Transverse colon (tissue), 4 donors: ENCODE measurements around the gene TDRD7. TPM values are rescaled to one million over a fixed set of nuclear protein-coding genes. Genes with fewer than 3 reads are reported as not detected.

Experiments used
- DNase-seq: peaks from one replicate; pipeline ENCODE4 v3.0.0-alpha.2; 2019
- H3K27ac ChIP-seq, 4 donors: fragments of 200-600 bp; sonication (generic); 2 replicates each; pipeline ENCODE4 v1.5.1; 2016 to 2018; ENCODE audit warnings: inconsistent platforms in 4 of 4
- H3K27me3 ChIP-seq: fragments of 200-600 bp; sonication (generic); 2 replicates; pipeline ENCODE4 v1.5.1; 2017; ENCODE audit warnings: inconsistent platforms
- H3K36me3 ChIP-seq, 4 donors: fragments of 200-600 bp; sonication (generic); 2 replicates each; pipeline ENCODE4 v1.5.1; 2017 to 2019; ENCODE audit warnings: inconsistent platforms in 4 of 4
- H3K4me1 ChIP-seq, 4 donors: fragments of 200-600 bp; sonication (generic); 2 replicates each; pipeline ENCODE4 v1.5.1; 2017 to 2020; ENCODE audit warnings: inconsistent platforms in 4 of 4
- H3K4me3 ChIP-seq, 4 donors: fragments of 200-600 bp; sonication (generic); 1 replicate in 1 of 4; 2 replicates in 3 of 4; pipeline versions ENCODE4 v1.5.1 to v1.6.1; 2017 to 2019; ENCODE audit warnings: inconsistent platforms in 4 of 4
- H3K9me3 ChIP-seq, 2 donors: fragments of 200-600 bp; sonication (generic); 2 replicates each; pipeline ENCODE4 v1.5.1; 2017 to 2019; ENCODE audit warnings: inconsistent platforms in 2 of 2
- EP300 ChIP-seq: sonication (generic); formaldehyde crosslinking; IDR thresholded peaks from one replicate; pipeline ENCODE4 v1.6.1; 2017; ENCODE audit warnings: antibody characterized with exemption, low read depth
- POLR2A ChIP-seq: fragments of 450-650 bp; IDR thresholded peaks from one replicate; pipeline ENCODE4 v1.6.1; 2016; ENCODE audit warnings: antibody characterized with exemption, mild to moderate bottlenecking, moderate library complexity
- POLR2AphosphoS5 ChIP-seq, 3 donors: sonication (generic); formaldehyde crosslinking; IDR thresholded peaks; one replicate each; pipeline ENCODE4 v1.6.1; 2016; ENCODE audit warnings: antibody characterized with exemption in 3 of 3
- WGBS, 2 donors: methylation state at CpG; one replicate each; pipeline ENCODE4 v1.1.5; 2018; ENCODE audit warnings: low coverage in 1 of 2; 5-methylcytosine and 5-hydroxymethylcytosine counted together
- in situ Hi-C, 4 donors: fragments of 200-750 bp; cut with MboI; loops; one replicate each; pipeline versions ENCODE4 v1.15.0 to v1.15.1; 2017; ENCODE audit warnings: low sequenced_read_pairs in 3 of 4, low pct_ligation_motif_present in 1 of 4, low pct_unique_long_range_greater_than_20kb in 1 of 4
- intact Hi-C: fragments of 100-400 bp; cut with DNase I; formaldehyde crosslinking; loops from one replicate; pipeline ENCODE4 v1.15.1; 2023; ENCODE audit warnings: low total_unique reads
- total RNA-seq, 4 donors: library from RNA; depleted of rRNA; stranded (reverse); fragments of >200 nt; gene quantifications; one replicate each; pipeline ENCODE4 v1.1.0, GENCODE V29; 2016
- TF ChIP-seq, protein P1 (sequence below), 5 experiments: fragments of 200-600 bp in 3 of 5; fragments of 450-650 bp in 2 of 5; sonication (generic) in 3 of 5; IDR thresholded peaks; 1 replicate in 2 of 5; 2 replicates in 3 of 5; pipeline ENCODE4 v1.5.1; 2016 to 2017; ENCODE audit warnings: antibody characterized with exemption in 5 of 5, inconsistent platforms in 3 of 5, mild to moderate bottlenecking in 2 of 5, moderate library complexity in 1 of 5

The TDRD7 gene
- total RNA-seq, 4 donors from 2014 or later = 15.0 to 47.4 (median 31.4) TPM

GRCh38 chr9:97364769-97365490 lies 47.0 kb upstream of the TDRD7 start:
- peaks cover 0 to 5% (median 0%) of the 10 kb centered on the region in 4 donors for H3K4me1 ChIP-seq
- TF ChIP-seq, protein P1, sequence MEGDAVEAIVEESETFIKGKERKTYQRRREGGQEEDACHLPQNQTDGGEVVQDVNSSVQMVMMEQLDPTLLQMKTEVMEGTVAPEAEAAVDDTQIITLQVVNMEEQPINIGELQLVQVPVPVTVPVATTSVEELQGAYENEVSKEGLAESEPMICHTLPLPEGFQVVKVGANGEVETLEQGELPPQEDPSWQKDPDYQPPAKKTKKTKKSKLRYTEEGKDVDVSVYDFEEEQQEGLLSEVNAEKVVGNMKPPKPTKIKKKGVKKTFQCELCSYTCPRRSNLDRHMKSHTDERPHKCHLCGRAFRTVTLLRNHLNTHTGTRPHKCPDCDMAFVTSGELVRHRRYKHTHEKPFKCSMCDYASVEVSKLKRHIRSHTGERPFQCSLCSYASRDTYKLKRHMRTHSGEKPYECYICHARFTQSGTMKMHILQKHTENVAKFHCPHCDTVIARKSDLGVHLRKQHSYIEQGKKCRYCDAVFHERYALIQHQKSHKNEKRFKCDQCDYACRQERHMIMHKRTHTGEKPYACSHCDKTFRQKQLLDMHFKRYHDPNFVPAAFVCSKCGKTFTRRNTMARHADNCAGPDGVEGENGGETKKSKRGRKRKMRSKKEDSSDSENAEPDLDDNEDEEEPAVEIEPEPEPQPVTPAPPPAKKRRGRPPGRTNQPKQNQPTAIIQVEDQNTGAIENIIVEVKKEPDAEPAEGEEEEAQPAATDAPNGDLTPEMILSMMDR (IDR thresholded peaks at IDR 0.05) = no peak
- no peak for TF ChIP-seq POLR2AphosphoS5 (IDR thresholded peaks at IDR 0.05)
- TF ChIP-seq EP300 = no peak
- no peak for TF ChIP-seq POLR2A
- no peak overlapping the region for H3K4me3 ChIP-seq
- H3K27me3 ChIP-seq = no peaks in the 10 kb centered on the region
- H3K27ac ChIP-seq = no peak overlapping the region
- peaks cover 0 to 6% of the 10 kb centered on the region in 2 donors for H3K9me3 ChIP-seq
- H3K36me3 ChIP-seq = no peaks in the 10 kb centered on the region
- DNase-seq = no peak
- 20 to 60% methylated on average over 1 to 8 of the region's 8 CpGs for WGBS, 2 donors
- in situ Hi-C loops = no loop called here
- intact Hi-C loops = no loop called here

DNA sequence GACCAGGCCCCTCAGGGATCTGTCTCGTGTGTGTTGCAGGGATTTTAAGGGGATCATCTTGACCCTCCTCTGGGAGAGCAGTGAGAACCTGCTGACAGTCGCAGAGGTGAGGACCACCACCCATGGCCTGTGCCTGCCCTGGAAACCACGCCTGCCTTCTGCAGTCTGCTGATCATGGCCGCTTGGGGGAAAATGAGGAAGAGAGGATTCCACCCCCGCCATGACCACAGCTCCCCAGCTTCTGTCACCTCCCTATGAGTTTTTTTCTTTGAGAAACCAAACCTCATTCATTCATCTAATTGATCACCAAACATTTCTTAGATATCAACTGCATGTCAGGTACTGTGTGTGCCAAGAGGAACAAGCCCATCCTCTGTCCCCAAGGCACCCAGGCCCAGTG lies 46.3 kb upstream of the TDRD7 start:
- Histone ChIP-seq H3K9me3 (peaks cover 0 to 6% of the 10 kb centered on the region in 2 donors), H3K4me1 (peaks cover 0 to 5% (median 0%) of the 10 kb centered on the region in 4 donors), H3K27me3 (no peaks in the 10 kb centered on the region), H3K36me3 (no peaks in the 10 kb centered on the region), H3K4me3 (no peak overlapping the region), H3K27ac (no peak overlapping the region)
- TF ChIP-seq POLR2A (no peak), POLR2AphosphoS5 (IDR thresholded peaks at IDR 0.05) (no peak), EP300 (no peak)
- TF ChIP-seq, protein P1 (IDR thresholded peaks at IDR 0.05) = no peak
- 78 to 80% methylated on average over 1 to 5 of the region's 5 CpGs for WGBS, 2 donors
- intact Hi-C loops (no loop called here), in situ Hi-C loops (no loop called here)
- no peak for DNase-seq

DNA sequence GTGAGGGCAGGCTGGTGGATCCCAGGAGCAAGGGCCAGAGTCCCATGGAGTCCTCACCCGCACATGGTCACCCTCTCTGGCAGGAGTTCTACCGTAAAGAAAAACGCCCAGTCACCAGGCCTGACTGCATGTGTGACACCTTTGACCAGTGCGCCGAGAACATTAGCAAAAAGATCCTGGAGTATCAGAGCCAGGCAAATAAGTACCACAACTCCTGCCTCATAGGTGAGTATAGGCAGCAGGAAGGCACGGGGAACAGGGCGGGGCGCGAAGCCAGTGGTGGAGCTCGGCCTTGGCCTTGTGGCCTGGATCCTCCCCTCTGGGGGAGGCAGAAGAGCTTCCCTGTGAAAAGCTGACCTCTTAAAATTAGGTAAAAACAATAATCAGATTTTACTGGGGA lies 45.4 kb upstream of the TDRD7 start:
- DNase-seq = no peak
- Histone ChIP-seq H3K9me3 (peaks cover 0 to 6% of the 10 kb centered on the region in 2 donors), H3K27me3 (no peaks in the 10 kb centered on the region), H3K27ac (no peak overlapping the region), H3K4me3 (no peak overlapping the region), H3K36me3 (no peaks in the 10 kb centered on the region), H3K4me1 (peaks cover 0 to 5% (median 0%) of the 10 kb centered on the region in 4 donors)
- TF ChIP-seq EP300 = no peak
- no peak for TF ChIP-seq POLR2A
- TF ChIP-seq, protein P1 (IDR thresholded peaks at IDR 0.05) = no peak
- TF ChIP-seq POLR2AphosphoS5 (IDR thresholded peaks at IDR 0.05) = no peak
- intact Hi-C loops = no loop called here
- 90% methylated on average over 10 of the region's 10 CpGs; no CpG with 5 or more reads in 1 of the 2 donors for WGBS, 2 donors
- in situ Hi-C loops = no loop called here

GRCh38 chr9:97366889-97367288 lies 45.0 kb upstream of the TDRD7 start:
- intact Hi-C loops = no loop called here
- 60 to 69% methylated on average over 2 of the region's 2 CpGs for WGBS, 2 donors
- DNase-seq = no peak
- no peak overlapping the region for H3K27ac ChIP-seq
- H3K4me3 ChIP-seq = no peak overlapping the region
- H3K4me1 ChIP-seq = peaks cover 0 to 5% (median 0%) of the 10 kb centered on the region in 4 donors
- H3K36me3 ChIP-seq = no peaks in the 10 kb centered on the region
- TF ChIP-seq, protein P1 (IDR thresholded peaks at IDR 0.05) = no peak
- TF ChIP-seq EP300 = no peak
- no peak for TF ChIP-seq POLR2AphosphoS5 (IDR thresholded peaks at IDR 0.05)
- TF ChIP-seq POLR2A = no peak
- H3K27me3 ChIP-seq = no peaks in the 10 kb centered on the region
- peaks cover 0 to 6% of the 10 kb centered on the region in 2 donors for H3K9me3 ChIP-seq
- in situ Hi-C loops = no loop called here
